Keratinocyte (primary cell): ENCODE data around the gene ZFYVE21.

Experiments used
- EZH2 ChIP-seq: IDR thresholded peaks from one replicate; pipeline ENCODE4 v1.6.1; 2012; ENCODE audit warnings: inconsistent platforms, mild to moderate bottlenecking, low read length, moderate library complexity
- TF ChIP-seq, protein P1 (sequence below), 3 experiments: IDR thresholded peaks in 1 of 3; conservative IDR thresholded peaks in 1 of 3; optimal IDR thresholded peaks in 1 of 3; 2 replicates in 2 of 3; 3 replicates in 1 of 3; pipeline versions ENCODE3 to v1.5.1; 2011; ENCODE audit warnings: low read length in 3 of 3, mild to moderate bottlenecking in 3 of 3, moderate library complexity in 2 of 3, control low read depth in 1 of 3, inconsistent platforms in 1 of 3; ENCODE audit not compliant: insufficient read depth in 2 of 3; ENCODE audit errors: extremely low read depth in 1 of 3

DNA sequence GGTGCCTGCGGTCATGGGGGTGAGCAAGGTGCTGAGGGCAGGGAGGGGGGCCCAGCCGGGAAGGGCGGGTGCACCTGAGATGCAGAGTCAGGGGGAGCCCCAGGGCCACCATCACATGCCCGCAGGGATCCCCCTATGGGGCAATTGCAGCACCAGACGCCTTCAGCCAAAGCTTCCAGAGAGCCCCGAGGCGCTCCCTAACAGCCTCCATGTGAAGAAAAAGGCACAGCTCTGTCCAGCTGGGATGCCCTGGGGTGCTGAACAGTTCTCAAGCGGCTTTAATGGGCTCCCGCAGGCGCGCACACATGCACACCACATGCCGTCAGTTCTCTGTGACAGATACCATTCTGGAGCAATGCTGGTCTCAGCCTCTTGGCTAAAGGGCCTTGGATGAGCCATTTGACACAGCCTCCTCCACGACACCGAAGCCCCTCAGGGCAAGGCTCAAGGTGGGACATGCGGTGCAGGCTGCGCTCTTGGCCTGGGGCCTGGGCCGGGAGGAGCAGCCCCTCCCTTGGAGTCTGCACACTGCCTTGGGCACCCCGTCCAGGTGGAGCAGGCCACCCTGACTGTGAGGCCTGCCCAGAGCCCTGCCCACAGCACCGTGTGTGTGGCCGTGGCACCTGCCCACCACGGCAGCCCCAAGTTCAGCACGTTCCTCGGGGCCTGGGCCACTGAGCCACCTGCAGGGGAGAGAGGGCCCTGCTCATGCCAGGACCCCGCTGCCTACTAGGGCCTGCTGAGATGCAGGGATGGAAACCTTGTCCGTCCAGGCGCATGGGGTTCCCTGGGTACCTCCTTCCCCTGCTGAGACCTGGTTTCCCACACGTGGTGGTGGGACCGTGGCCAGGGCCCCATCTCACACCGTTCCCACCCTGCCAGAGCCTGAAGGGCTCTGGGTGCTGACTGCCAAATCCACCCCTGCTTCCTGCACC is 8.0 kb upstream of the ZFYVE21 start:
- TF ChIP-seq, protein P1, sequence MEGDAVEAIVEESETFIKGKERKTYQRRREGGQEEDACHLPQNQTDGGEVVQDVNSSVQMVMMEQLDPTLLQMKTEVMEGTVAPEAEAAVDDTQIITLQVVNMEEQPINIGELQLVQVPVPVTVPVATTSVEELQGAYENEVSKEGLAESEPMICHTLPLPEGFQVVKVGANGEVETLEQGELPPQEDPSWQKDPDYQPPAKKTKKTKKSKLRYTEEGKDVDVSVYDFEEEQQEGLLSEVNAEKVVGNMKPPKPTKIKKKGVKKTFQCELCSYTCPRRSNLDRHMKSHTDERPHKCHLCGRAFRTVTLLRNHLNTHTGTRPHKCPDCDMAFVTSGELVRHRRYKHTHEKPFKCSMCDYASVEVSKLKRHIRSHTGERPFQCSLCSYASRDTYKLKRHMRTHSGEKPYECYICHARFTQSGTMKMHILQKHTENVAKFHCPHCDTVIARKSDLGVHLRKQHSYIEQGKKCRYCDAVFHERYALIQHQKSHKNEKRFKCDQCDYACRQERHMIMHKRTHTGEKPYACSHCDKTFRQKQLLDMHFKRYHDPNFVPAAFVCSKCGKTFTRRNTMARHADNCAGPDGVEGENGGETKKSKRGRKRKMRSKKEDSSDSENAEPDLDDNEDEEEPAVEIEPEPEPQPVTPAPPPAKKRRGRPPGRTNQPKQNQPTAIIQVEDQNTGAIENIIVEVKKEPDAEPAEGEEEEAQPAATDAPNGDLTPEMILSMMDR (optimal IDR thresholded peaks at IDR 0.05 in 1 of 3, IDR thresholded peaks at IDR 0.05 in 1 of 3, conservative IDR thresholded peaks at IDR 0.05 in 1 of 3; ENCODE audit: extremely low read depth in 1 of 3, insufficient read depth in 2 of 3, low read length in 3 of 3): no peak
- TF ChIP-seq EZH2: no peak
